GM12892 (cell line): ENCODE measurements around the gene PDE6H.
A peak's percentile ranks its signal among the peaks of the same experiment; 100 is the strongest.

ENCODE experiments used
- POLR2A ChIP-seq: IDR thresholded peaks from 2 replicates; pipeline ENCODE4 v1.6.1; 2011; ENCODE audit warnings: low read depth, low read length, control low read depth
- POLR2AphosphoS5 ChIP-seq: IDR thresholded peaks from 2 replicates; pipeline ENCODE4 v1.6.1; 2011; ENCODE audit warnings: low read depth, low read length, control low read depth

- TF ChIP-seq POLR2A = peak; percentile 17; the same call in 1 of the 2 replicates
- TF ChIP-seq POLR2AphosphoS5 = no peak
Measured at GRCh38 chr12:14959916-14960496, 12.8 kb upstream of the PDE6H start.
